ENCODE data around the gene VWA5B1.

DNA sequence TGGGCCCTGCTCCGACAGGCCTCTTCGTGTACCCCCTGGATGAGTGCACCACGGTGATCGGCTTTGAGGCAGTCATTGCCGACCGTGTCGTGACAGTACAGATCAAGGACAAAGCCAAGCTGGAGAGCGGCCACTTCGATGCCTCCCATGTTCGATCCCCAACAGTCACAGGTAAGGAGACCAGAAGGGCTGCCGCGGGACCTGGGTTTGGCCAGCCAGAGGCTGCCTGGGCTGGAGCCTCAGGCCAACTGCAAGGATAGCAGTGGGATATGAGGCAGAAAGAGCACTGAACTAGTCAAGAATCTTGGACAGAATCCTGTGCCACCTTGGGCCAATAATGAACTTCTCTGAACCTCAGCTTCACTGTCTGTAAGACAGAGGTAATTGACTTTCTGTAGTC, 22.1 kb downstream of the VWA5B1 start:
- no peak for TF ChIP-seq POLR2A (IDR thresholded peaks at IDR 0.05)
- TF ChIP-seq, protein P1, sequence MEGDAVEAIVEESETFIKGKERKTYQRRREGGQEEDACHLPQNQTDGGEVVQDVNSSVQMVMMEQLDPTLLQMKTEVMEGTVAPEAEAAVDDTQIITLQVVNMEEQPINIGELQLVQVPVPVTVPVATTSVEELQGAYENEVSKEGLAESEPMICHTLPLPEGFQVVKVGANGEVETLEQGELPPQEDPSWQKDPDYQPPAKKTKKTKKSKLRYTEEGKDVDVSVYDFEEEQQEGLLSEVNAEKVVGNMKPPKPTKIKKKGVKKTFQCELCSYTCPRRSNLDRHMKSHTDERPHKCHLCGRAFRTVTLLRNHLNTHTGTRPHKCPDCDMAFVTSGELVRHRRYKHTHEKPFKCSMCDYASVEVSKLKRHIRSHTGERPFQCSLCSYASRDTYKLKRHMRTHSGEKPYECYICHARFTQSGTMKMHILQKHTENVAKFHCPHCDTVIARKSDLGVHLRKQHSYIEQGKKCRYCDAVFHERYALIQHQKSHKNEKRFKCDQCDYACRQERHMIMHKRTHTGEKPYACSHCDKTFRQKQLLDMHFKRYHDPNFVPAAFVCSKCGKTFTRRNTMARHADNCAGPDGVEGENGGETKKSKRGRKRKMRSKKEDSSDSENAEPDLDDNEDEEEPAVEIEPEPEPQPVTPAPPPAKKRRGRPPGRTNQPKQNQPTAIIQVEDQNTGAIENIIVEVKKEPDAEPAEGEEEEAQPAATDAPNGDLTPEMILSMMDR (IDR thresholded peaks at IDR 0.05) = no peak

Measured in uterus (tissue), 2 donors.